ENCODE results near the gene BCAP31.
A peak's percentile ranks its signal among the peaks of the same experiment; 100 is the strongest.

BCAP31 gene

DNA sequence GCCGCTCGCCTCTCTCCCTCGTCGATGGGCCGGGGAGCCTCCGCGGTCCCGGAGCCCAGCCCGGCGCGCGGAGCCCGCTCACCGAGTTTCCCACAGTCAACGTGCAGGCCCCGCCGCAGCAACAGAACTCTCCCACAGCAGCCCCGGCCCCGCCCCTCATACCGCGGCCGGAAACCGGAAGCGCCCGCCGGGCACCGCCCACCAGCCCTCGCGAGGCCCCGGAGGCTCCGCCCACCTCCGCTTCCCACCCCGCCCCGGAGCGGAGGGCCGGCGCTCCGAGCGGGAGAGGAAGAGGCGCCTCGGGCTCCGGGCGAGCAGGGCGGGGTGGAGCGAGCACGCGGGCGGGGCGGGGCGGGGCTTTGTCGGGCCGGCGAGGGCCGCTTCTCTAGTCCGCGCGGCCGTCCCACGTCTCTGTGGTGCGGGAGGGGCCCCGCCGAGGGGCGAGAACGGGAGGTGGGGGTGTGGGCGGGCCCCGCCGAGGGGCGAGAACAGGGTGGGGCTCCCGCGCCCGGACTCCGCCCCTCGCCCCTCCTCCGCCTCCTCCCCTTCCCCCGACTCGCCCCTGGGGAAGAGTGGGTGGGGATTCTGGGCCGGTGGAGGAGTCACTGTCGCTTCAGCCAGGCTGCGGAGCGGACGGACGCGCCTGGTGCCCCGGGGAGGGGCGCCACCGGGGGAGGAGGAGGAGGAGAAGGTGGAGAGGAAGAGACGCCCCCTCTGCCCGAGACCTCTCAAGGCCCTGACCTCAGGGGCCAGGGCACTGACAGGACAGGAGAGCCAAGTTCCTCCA, at the start of gene BCAP31, which contains the start of gene ABCD1:
Gene BCAP31 (minus strand): TSS at position 136 of the 787 bp plus-strand sequence. CDS start 1,143 bp downstream, outside the sequence.
Gene ABCD1 (plus strand): TSS at position 605 of the 787 bp plus-strand sequence. CDS start 411 bp downstream, outside the sequence.
- Mint-ChIP-seq H3K27ac (peak within 1 kb of the TSS; percentile 92), H3K36me3 (ENCODE audit: low read depth) (peaks cover 59% of the 10 kb centered on the region), H3K9me3 (no peaks in the 10 kb centered on the region), H3K4me3 (peak within 1 kb of the TSS; percentile 92), H3K27me3 (no peaks in the 10 kb centered on the region), H3K4me1 (ENCODE audit: low read depth) (peaks cover 37% of the 10 kb centered on the region)
- intact Hi-C loops (cut with micrococcal nuclease) = no loop called here

DNA sequence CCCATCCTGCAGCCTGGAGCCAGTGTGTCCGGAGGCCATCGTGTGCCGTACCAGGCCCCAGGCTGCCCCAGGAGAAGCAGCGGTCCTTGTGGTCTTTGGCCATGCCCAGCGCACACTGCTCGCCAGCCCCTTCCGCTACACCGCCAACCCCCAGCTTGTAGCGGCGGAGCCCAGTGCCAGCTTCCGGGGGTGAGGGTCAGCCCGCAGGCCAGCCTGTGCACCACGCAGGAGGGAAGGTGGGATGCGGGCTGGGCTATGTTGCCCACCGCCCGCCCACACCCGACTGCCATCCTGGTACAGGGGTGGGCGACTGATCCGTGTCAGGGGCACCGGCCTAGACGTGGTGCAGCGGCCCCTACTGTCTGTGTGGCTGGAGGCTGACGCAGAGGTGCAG, 49.0 kb upstream of the BCAP31 start:
- Mint-ChIP-seq H3K4me3 (no peak overlapping the region), H3K27me3 (peaks cover 11% of the 10 kb centered on the region), H3K27ac (no peak overlapping the region), H3K36me3 (ENCODE audit: low read depth) (no peaks in the 10 kb centered on the region), H3K4me1 (ENCODE audit: low read depth) (peaks cover 5% of the 10 kb centered on the region), H3K9me3 (no peaks in the 10 kb centered on the region)
- intact Hi-C loops (cut with micrococcal nuclease) = no loop called here

- H3K36me3 Mint-ChIP-seq (ENCODE audit: low read depth) = no peaks in the 10 kb centered on the region
- H3K4me3 Mint-ChIP-seq = no peak overlapping the region
- peaks cover 12% of the 10 kb centered on the region for H3K27me3 Mint-ChIP-seq
- intact Hi-C loops (cut with micrococcal nuclease) = no loop called here
- no peak overlapping the region for H3K27ac Mint-ChIP-seq
- H3K9me3 Mint-ChIP-seq = no peaks in the 10 kb centered on the region
- H3K4me1 Mint-ChIP-seq (ENCODE audit: low read depth) = peaks cover 5% of the 10 kb centered on the region
These were observed 48.4 kb upstream of the BCAP31 start for GRCh38 chrX:153772316-153773217.

- Mint-ChIP-seq H3K4me1 (ENCODE audit: low read depth) (peaks cover 9% of the 10 kb centered on the region), H3K9me3 (no peaks in the 10 kb centered on the region), H3K27ac (no peak overlapping the region), H3K36me3 (ENCODE audit: low read depth) (no peaks in the 10 kb centered on the region), H3K27me3 (peaks cover 17% of the 10 kb centered on the region), H3K4me3 (no peak overlapping the region)
- intact Hi-C loops (cut with micrococcal nuclease) = no loop called here
These were observed 47.5 kb upstream of the BCAP31 start for GRCh38 chrX:153771415-153772315.

DNA sequence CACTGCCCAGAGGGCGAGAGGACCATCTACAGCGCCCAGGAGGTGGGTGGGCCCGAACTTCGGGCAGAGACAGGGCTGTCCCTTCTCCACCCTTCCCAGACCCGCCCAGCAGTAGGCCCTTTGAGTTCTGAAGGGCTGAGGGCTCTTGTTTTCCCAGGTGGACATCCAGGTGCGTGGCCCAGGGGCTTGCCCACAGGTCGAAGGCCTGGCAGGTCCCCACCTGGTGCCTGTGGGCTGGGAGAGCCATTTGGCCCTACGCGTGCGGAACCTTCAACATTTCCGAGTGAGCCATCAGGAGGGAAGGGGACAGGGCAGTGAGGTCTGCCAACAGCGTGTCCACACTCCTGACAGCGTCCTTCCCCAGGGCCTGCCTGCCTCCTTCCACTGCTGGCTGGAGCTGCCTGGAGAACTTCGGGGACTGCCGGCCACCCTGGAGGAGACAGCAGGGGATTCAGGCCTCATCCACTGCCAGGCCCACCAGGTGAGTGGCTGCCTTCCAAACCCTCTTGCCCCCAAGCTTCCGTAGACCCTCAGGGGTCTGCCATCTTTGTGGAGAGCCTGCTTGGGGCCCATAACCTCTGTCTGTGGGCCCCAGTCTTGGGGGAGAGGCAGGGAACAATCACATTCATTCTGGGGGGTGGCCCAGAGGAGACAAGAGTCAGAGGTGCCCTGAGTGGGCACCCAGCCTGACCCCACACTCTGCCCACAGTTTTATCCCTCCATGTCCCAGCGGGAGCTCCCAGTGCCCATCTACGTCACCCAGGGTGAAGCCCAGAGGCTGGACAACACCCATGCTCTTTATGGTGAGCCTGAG, 46.6 kb upstream of the BCAP31 start:
- no peaks in the 10 kb centered on the region for H3K9me3 Mint-ChIP-seq
- H3K4me3 Mint-ChIP-seq = no peak overlapping the region
- H3K27ac Mint-ChIP-seq = no peak overlapping the region
- H3K36me3 Mint-ChIP-seq (ENCODE audit: low read depth) = no peaks in the 10 kb centered on the region
- intact Hi-C loops (cut with micrococcal nuclease) = no loop called here
- peaks cover 17% of the 10 kb centered on the region for H3K4me1 Mint-ChIP-seq (ENCODE audit: low read depth)
- peaks cover 24% of the 10 kb centered on the region for H3K27me3 Mint-ChIP-seq

- peaks cover 17% of the 10 kb centered on the region for H3K4me1 Mint-ChIP-seq (ENCODE audit: low read depth)
- intact Hi-C loops (cut with micrococcal nuclease) = no loop called here
- no peak overlapping the region for H3K27ac Mint-ChIP-seq
- no peak overlapping the region for H3K4me3 Mint-ChIP-seq
- peaks cover 28% of the 10 kb centered on the region for H3K27me3 Mint-ChIP-seq
- H3K9me3 Mint-ChIP-seq = no peaks in the 10 kb centered on the region
- H3K36me3 Mint-ChIP-seq (ENCODE audit: low read depth) = no peaks in the 10 kb centered on the region
These were observed 45.8 kb upstream of the BCAP31 start for GRCh38 chrX:153769865-153770600.

DNA sequence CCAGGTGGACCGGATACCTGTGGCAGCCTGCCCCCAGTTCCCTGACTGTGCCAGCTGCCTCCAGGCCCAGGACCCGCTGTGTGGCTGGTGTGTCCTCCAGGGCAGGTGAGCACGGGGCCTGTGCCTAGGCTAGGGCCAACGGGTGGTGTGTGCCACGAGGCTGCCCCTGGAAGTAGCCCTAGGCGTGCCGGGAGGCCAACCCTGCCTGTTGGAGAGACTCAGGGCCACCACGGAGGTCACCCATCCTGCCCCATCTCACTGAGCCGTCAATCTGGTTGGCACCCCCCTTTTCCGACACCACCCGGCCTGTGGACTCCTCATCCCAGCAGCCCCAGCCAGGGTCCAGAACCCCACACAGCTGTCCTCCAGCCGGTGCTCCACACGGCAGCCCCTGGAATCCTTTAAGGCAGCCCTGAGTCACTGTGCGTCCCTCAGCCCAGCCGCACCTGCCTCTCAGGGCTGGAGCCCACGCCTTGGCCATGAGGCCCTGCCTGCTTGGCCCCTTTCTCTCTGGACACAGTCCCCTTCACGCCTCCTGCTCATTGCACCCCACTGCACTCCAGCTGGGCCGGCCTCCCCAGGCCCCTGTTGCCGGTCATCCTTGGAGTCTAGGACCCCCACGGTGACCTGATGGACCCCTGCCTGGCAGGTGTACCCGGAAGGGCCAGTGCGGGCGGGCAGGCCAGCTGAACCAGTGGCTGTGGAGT, 45.1 kb upstream of the BCAP31 start:
- intact Hi-C loops (cut with micrococcal nuclease) = no loop called here
- Mint-ChIP-seq H3K9me3 (no peaks in the 10 kb centered on the region), H3K27ac (no peak overlapping the region), H3K27me3 (peaks cover 28% of the 10 kb centered on the region), H3K4me3 (no peak overlapping the region), H3K4me1 (ENCODE audit: low read depth) (peaks cover 18% of the 10 kb centered on the region), H3K36me3 (ENCODE audit: low read depth) (no peaks in the 10 kb centered on the region)

DNA sequence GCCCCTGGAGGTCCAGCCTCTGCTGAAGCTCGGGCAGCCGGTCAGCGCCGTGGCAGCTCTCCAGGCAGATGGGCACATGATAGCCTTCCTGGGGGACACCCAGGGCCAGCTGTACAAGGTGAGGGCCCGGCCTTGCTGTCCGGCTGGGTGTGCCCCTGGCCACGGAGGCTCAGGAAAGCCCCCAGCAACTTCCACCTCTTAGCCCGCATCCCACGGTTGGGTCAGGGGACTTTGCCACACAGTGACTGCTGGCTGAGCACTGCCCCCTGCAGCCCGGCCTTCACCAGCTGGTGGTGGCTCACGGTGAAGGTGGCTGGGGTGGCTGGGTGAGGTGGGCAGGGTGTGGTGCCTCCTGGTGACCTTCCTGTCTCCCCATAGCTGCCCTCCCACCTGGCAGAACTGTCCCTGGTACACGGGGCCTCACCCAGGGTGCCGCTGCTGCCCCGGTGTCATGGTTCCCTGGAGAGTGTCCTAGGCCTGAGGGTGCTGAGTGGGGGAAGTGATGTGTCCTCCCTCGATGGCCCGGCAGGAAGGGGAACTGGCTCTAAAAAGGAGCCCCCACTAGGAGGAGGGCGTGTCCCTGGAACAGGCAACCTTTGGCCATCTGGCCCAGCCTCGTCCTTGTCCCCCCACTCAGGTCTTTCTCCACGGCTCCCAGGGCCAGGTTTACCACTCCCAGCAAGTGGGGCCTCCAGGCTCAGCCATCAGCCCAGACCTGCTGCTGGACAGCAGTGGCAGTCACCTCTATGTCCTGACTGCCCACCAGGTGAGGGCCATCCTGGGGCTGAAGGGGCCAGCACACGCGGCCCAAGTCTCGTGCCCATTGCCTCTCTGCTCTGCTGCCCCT, 44.3 kb upstream of the BCAP31 start:
- intact Hi-C loops (cut with micrococcal nuclease) = no loop called here
- Mint-ChIP-seq H3K36me3 (ENCODE audit: low read depth) (no peaks in the 10 kb centered on the region), H3K27ac (no peak overlapping the region), H3K4me1 (ENCODE audit: low read depth) (peaks cover 23% of the 10 kb centered on the region), H3K27me3 (peaks cover 30% of the 10 kb centered on the region), H3K4me3 (no peak overlapping the region), H3K9me3 (no peaks in the 10 kb centered on the region)

DNA sequence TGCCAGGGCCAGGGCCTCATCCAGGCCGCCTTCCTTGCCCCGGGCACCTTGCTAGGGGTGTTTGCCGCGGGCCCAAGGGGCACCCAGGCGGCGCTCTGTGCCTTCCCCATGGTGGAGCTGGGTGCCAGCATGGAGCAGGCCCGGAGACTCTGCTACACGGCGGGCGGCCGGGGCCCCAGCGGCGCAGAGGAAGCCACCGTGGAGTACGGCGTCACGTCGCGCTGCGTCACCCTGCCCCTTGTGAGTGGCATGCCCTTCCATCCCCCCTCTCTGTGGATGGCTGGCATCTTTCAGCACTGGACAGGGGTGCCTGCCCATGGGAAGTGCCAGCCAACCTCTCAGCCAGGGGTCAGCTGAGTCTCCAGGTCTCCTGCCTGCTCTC, 43.5 kb upstream of the BCAP31 start:
- Mint-ChIP-seq H3K4me1 (ENCODE audit: low read depth) (peaks cover 23% of the 10 kb centered on the region), H3K36me3 (ENCODE audit: low read depth) (no peaks in the 10 kb centered on the region), H3K9me3 (no peaks in the 10 kb centered on the region), H3K27me3 (peaks cover 30% of the 10 kb centered on the region), H3K27ac (no peak overlapping the region), H3K4me3 (no peak overlapping the region)
- intact Hi-C loops (cut with micrococcal nuclease) = no loop called here

DNA sequence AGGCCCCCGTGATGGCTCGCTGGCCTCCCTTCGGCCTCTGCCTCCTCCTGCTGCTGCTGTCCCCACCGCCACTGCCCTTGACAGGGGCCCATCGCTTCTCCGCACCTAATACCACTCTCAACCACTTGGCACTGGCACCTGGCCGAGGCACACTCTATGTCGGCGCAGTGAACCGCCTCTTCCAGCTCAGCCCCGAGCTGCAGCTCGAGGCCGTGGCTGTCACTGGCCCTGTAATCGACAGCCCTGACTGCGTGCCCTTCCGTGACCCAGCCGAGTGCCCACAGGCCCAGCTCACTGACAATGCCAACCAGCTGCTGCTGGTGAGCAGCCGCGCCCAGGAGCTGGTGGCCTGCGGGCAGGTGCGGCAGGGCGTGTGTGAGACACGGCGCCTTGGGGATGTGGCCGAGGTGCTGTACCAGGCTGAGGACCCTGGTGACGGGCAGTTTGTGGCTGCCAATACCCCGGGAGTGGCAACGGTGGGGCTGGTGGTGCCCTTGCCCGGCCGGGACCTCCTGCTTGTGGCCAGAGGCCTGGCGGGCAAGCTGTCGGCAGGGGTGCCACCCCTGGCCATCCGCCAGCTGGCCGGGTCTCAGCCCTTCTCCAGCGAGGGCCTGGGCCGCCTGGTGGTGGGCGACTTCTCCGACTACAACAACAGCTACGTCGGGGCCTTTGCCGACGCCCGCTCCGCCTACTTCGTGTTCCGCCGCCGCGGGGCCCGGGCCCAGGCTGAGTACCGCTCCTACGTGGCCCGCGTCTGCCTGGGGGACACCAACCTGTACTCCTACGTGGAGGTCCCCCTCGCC, 42.9 kb upstream of the BCAP31 start:
- Mint-ChIP-seq H3K27me3 (peaks cover 30% of the 10 kb centered on the region), H3K36me3 (ENCODE audit: low read depth) (no peaks in the 10 kb centered on the region), H3K9me3 (no peaks in the 10 kb centered on the region), H3K4me1 (ENCODE audit: low read depth) (peaks cover 23% of the 10 kb centered on the region), H3K4me3 (no peak overlapping the region), H3K27ac (no peak overlapping the region)
- intact Hi-C loops (cut with micrococcal nuclease) = no loop called here

Measured in dendritic cell treated with granulocyte-macrophage colony-stimulating factor and Interleukin-4, amounts not matched to agents 40 ng/mL and 50 ng/mL, for 4 days (primary cell).